T-cell (primary cell): ENCODE data around the gene LGR6. TPM values are rescaled to one million over a fixed set of nuclear protein-coding genes. Genes with fewer than 3 reads are reported as not detected.
A peak's percentile ranks its signal among the peaks of the same experiment; 100 is the strongest.

ENCODE experiments used
- ATAC-seq, 4 experiments: fragments of 200-7000 bp in 3 of 4; fragments of 150-1000 bp in 1 of 4; cut with Tn5 transposase; replicated peaks in 1 of 4; 1 replicate in 3 of 4; 2 replicates in 1 of 4; pipeline ENCODE4 v1.10.0; 2021; ENCODE audit warnings: moderate library complexity in 3 of 4, mild to moderate bottlenecking in 2 of 4, moderate number of reproducible peaks in 1 of 4
- CTCF ChIA-PET, 2 donors: fragments of 300-600 bp; sonication (Branson Sonifier 250); formaldehyde crosslinking; loops; one replicate each; lab custom pipeline; 2022; ENCODE audit warnings: antibody characterized with exemption in 2 of 2; lab: Charles Lee
- POLR2A ChIA-PET, 2 donors: fragments of 300-600 bp; sonication (Branson Sonifier 250); formaldehyde crosslinking; loops; one replicate each; lab custom pipeline; 2022; ENCODE audit warnings: antibody characterized with exemption in 2 of 2; lab: Charles Lee
- DNase-seq, 35 experiments: peaks; one replicate each; pipeline versions ENCODE4 v3.0.0 to v3.0.0-alpha.2; 2013 to 2023
- H3K27ac ChIP-seq: one replicate; pipeline ENCODE4 v1.5.1; 2013; ENCODE audit warnings: low read length
- H3K27me3 ChIP-seq, 2 experiments: replicated peaks in 1 of 2; 1 replicate in 1 of 2; 2 replicates in 1 of 2; pipeline versions ENCODE4 v1.6.1 to v1.7.0; 2013; ENCODE audit warnings: low read length in 1 of 2, mixed read lengths in 1 of 2; ENCODE audit not compliant: control insufficient read depth in 2 of 2, insufficient read depth in 2 of 2; ENCODE audit errors: extremely low read depth in 1 of 2
- H3K36me3 ChIP-seq, 2 donors: 1 replicate in 1 of 2; 2 replicates in 1 of 2; pipeline versions ENCODE4 v1.6.1 to v1.7.0; 2013; ENCODE audit warnings: low read length in 1 of 2; ENCODE audit not compliant: control insufficient read depth in 2 of 2, insufficient read depth in 1 of 2; ENCODE audit errors: extremely low read depth in 1 of 2
- H3K4me1 ChIP-seq, 2 experiments: 1 replicate in 1 of 2; 2 replicates in 1 of 2; pipeline versions ENCODE4 v1.6.1 to v1.7.0; 2013; ENCODE audit warnings: low read length in 2 of 2, mixed read lengths in 1 of 2; ENCODE audit not compliant: insufficient read depth in 2 of 2, control insufficient read depth in 1 of 2; ENCODE audit errors: extremely low read depth in 1 of 2
- H3K4me3 ChIP-seq, 2 donors: 1 replicate in 1 of 2; 2 replicates in 1 of 2; pipeline versions ENCODE4 v1.5.1 to v1.7.0; 2013; ENCODE audit warnings: mild to moderate bottlenecking in 2 of 2, low read length in 1 of 2, moderate library complexity in 1 of 2; ENCODE audit not compliant: control insufficient read depth in 1 of 2; ENCODE audit errors: extremely low read depth in 1 of 2
- H3K9me3 ChIP-seq: 2 replicates; pipeline ENCODE4 v1.7.0; 2013
- H3K27ac Mint-ChIP-seq, 2 donors: one replicate each; pipeline ENCODE4 v1.8.0; 2020 to 2021; ENCODE audit warnings: mild to moderate bottlenecking in 2 of 2, mixed read lengths in 2 of 2
- H3K27me3 Mint-ChIP-seq, 2 donors: one replicate each; pipeline ENCODE4 v1.8.0; 2021 to 2022; ENCODE audit warnings: mixed read lengths in 2 of 2
- H3K36me3 Mint-ChIP-seq: one replicate; pipeline ENCODE4 v1.8.0; 2021; ENCODE audit warnings: mixed read lengths
- H3K4me1 Mint-ChIP-seq, 3 donors: one replicate each; pipeline ENCODE4 v1.8.0; 2020 to 2022; ENCODE audit warnings: mixed read lengths in 3 of 3, mild to moderate bottlenecking in 1 of 3
- H3K4me3 Mint-ChIP-seq, 3 donors: one replicate each; pipeline ENCODE4 v1.8.0; 2020 to 2022; ENCODE audit warnings: mild to moderate bottlenecking in 3 of 3, mixed read lengths in 3 of 3, moderate library complexity in 3 of 3
- H3K9me3 Mint-ChIP-seq, 3 donors: one replicate each; pipeline ENCODE4 v1.8.0; 2020 to 2022; ENCODE audit warnings: mixed read lengths in 3 of 3
- WGBS: methylation state at CpG from one replicate; pipeline ENCODE4 v1.1.5; 2013; ENCODE audit warnings: missing lambda C conversion rate; ENCODE audit not compliant: insufficient coverage; 5-methylcytosine and 5-hydroxymethylcytosine counted together
- total RNA-seq, 35 experiments: library from RNA in 6 of 35; stranded (reverse) in 6 of 35; fragments of 120-200 nt in 1 of 35; gene quantifications; one replicate each; pipeline versions ENCODE4 v1.2.1 to v1.2.4 and lab custom pipeline; 2013 to 2026

LGR6 gene
- total RNA-seq, 5 donors from 2014 or later (not counting 1 experiment from before 2014, with no cell fraction given), result 0.58 to 13.1 (median 1.8) TPM

DNA sequence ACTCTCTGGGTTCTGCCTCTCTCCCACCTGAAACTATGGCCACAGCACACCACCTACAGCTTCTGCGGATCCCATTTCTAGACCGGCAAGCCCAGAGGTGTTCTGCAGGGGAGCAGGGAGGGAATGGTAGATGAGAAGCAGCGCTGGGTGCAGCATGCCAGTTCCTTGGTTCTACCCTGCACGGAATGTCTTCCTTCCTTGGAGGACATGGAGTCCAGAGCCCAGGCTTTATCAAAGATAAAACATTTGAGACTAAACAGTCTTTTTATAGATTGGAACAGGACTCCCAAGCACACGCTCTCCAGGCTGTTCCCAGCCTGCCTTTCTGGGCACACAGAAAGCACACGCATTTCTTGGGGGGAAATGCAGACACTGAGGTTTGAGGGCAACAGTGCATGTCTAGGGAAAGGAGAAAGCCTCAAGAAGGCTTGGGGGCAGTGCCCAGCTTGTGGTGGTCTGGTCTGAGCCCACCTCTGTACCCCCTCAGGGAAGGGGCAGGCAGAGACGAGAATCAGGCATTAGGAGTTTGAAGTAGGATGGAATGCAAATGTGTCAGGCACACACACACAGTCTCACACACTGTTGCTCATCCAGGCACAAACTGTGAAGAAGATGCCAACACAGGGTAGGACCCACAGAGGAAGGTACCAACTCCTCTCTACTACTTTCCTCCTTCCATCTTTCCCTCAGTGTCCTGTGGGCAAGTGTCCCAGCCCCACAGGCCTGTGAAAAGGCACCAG lies 29.7 kb downstream of the LGR6 start:
- DNase-seq (no peak), ATAC-seq (no peak)
- peaks cover 4 to 13% of the 10 kb centered on the region in 2 experiments for H3K4me1 ChIP-seq
- POLR2A ChIA-PET, result no interaction called here
- WGBS, result 79% methylated on average over 5 of the region's 7 CpGs
- H3K36me3 ChIP-seq, result no peaks in the 10 kb centered on the region
- H3K36me3 Mint-ChIP-seq, result no peaks in the 10 kb centered on the region
- no peak overlapping the region for H3K27ac ChIP-seq
- no peak overlapping the region for H3K4me3 ChIP-seq
- peaks cover 10 to 13% (median 12%) of the 10 kb centered on the region in 3 donors for H3K4me1 Mint-ChIP-seq
- no peak overlapping the region for H3K4me3 Mint-ChIP-seq
- no peak overlapping the region for H3K27ac Mint-ChIP-seq
- peaks cover 0 to 23% of the 10 kb centered on the region in 2 experiments for H3K27me3 ChIP-seq
- CTCF ChIA-PET, result no interaction called here
- H3K9me3 Mint-ChIP-seq, result no peaks in the 10 kb centered on the region
- no peaks in the 10 kb centered on the region for H3K9me3 ChIP-seq
- peaks cover 7 to 10% of the 10 kb centered on the region in 2 donors for H3K27me3 Mint-ChIP-seq

DNA sequence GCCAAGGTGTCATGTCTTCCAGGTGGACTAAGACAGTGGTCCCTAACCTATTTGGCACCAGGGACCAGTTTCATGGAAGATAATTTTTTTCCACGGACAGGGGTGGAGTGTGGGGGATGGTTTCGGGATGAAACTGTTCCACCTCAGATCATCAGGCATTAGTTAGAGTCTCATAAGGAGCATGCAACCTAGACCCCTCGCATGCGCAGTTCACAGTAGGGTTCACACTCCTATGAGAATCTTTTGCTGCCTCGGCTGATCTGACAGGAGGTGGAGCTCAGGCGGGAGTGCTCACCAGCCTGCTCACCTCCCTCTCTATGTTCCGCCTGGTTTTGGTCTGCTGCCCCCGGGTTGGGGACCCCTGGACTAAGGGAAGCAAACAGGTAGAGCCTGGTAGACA lies 30.9 kb downstream of the LGR6 start:
- peaks cover 4 to 16% of the 10 kb centered on the region in 2 experiments for H3K4me1 ChIP-seq
- H3K36me3 ChIP-seq, result no peaks in the 10 kb centered on the region
- H3K36me3 Mint-ChIP-seq, result no peaks in the 10 kb centered on the region
- H3K4me3 Mint-ChIP-seq, result no peak overlapping the region
- CTCF ChIA-PET, result no interaction called here
- no peak overlapping the region for H3K4me3 ChIP-seq
- POLR2A ChIA-PET, result no interaction called here
- 80% methylated on average over 6 of the region's 8 CpGs for WGBS
- H3K9me3 ChIP-seq, result no peaks in the 10 kb centered on the region
- peaks cover 13 to 19% (median 15%) of the 10 kb centered on the region in 3 donors for H3K4me1 Mint-ChIP-seq
- DNase-seq (no peak), ATAC-seq (no peak)
- peaks cover 0 to 14% of the 10 kb centered on the region in 2 experiments for H3K27me3 ChIP-seq
- H3K27ac Mint-ChIP-seq, result no peak overlapping the region
- peaks cover 0 to 4% of the 10 kb centered on the region in 2 donors for H3K27me3 Mint-ChIP-seq
- H3K27ac ChIP-seq, result no peak overlapping the region
- H3K9me3 Mint-ChIP-seq, result no peaks in the 10 kb centered on the region

DNA sequence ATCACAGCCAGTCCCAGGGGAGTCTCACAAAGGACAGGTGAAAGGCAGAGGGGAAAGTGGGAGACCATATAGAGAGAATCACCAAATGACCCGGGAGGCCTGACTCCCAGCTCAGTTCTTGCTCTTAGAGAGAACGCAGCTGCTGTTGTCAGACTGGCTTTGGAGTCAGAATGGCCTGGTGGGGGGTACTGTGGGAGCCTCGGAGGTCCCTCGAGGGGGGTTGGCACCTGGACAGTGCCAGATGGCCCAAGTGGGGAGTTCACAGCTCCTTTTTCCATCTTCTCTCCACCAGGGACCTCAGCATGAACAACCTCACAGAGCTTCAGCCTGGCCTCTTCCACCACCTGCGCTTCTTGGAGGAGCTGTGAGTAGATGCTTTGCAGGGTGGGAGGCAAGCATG lies 31.5 kb downstream of the LGR6 start:
- H3K27ac Mint-ChIP-seq, result no peak overlapping the region
- no peak overlapping the region for H3K4me3 Mint-ChIP-seq
- DNase-seq, result no peak
- H3K27me3 Mint-ChIP-seq, result peaks cover 0 to 4% of the 10 kb centered on the region in 2 donors
- peaks cover 13 to 19% (median 15%) of the 10 kb centered on the region in 3 donors for H3K4me1 Mint-ChIP-seq
- no peaks in the 10 kb centered on the region for H3K36me3 Mint-ChIP-seq
- POLR2A ChIA-PET, result no interaction called here
- Histone ChIP-seq H3K9me3 (no peaks in the 10 kb centered on the region), H3K27ac (no peak overlapping the region), H3K4me1 (peaks cover 4 to 16% of the 10 kb centered on the region in 2 experiments), H3K27me3 (peaks cover 0 to 14% of the 10 kb centered on the region in 2 experiments), H3K4me3 (no peak overlapping the region), H3K36me3 (no peaks in the 10 kb centered on the region)
- CTCF ChIA-PET, result no interaction called here
- H3K9me3 Mint-ChIP-seq, result no peaks in the 10 kb centered on the region
- no peak for ATAC-seq
- no CpG with 5 or more reads among the region's 5 CpGs for WGBS

DNA sequence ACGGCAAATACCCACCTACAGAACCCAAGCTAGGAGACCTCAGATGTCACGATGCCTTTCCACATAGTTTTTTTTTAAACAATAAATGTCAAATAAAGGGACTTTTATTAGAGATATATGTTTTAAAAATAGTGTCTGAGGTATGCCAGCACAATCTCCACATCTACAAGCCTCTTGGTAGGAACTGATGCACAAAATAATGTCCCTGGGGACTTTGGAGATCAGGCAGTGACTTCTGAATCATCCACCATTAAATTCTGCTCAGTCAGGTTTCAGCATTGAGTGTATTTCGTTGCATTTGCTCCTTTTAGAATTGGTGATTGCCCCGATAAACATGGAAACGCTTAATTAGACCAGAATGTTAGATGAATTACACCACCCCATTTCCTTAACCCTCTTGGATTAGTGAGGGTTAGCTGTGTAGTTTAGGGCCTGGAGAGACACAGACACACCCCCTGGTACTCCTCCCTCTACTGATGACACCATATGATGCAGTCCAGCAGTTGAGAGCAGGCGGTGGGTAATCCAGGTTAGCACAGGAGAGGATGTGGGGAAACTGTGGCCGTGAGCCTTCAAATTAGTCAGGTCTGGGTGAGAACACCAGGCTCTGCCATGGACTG lies 33.6 kb downstream of the LGR6 start:
- Mint-ChIP-seq H3K36me3 (no peaks in the 10 kb centered on the region), H3K27ac (peak overlapping the region in 1 of 2 donors; percentile 61), H3K9me3 (no peaks in the 10 kb centered on the region), H3K4me3 (no peak overlapping the region), H3K27me3 (no peaks in the 10 kb centered on the region), H3K4me1 (peaks cover 7 to 16% (median 9%) of the 10 kb centered on the region in 3 donors)
- no peak for DNase-seq
- CTCF ChIA-PET, result no interaction called here
- Histone ChIP-seq H3K4me3 (no peak overlapping the region), H3K27ac (no peak overlapping the region), H3K27me3 (peaks cover 0 to 7% of the 10 kb centered on the region in 2 experiments), H3K4me1 (peaks cover 2 to 10% of the 10 kb centered on the region in 2 experiments), H3K9me3 (no peaks in the 10 kb centered on the region), H3K36me3 (no peaks in the 10 kb centered on the region)
- WGBS, result 37% methylated on average over 2 of the region's 7 CpGs
- ATAC-seq, result no peak
- POLR2A ChIA-PET, result no interaction called here

DNA sequence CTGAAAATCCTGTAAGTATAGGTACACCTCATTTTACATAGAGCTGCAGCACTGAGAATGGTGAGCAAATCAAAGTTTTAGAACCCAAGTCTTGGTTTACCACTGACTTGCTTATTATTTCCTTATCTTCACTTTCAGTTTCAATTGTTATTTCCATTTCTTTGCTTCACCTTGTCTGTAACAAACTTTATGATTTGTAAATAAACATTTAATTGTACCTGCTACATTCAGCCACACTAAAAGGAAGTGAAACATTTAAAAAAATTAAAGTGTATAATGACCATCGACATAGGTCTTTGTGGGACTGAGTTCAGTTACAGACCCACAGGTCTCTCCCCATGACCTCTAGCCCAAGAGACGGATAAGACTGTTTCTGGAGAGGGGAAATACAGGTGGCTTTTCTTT lies 34.4 kb downstream of the LGR6 start:
- no CpG with 5 or more reads among the region's 2 CpGs for WGBS
- Histone ChIP-seq H3K4me3 (no peak overlapping the region), H3K27me3 (no peaks in the 10 kb centered on the region), H3K36me3 (no peaks in the 10 kb centered on the region), H3K27ac (no peak overlapping the region), H3K4me1 (peaks cover 2 to 9% of the 10 kb centered on the region in 2 experiments), H3K9me3 (no peaks in the 10 kb centered on the region)
- POLR2A ChIA-PET, result no interaction called here
- Mint-ChIP-seq H3K27me3 (no peaks in the 10 kb centered on the region), H3K9me3 (no peaks in the 10 kb centered on the region), H3K27ac (peak overlapping the region in 1 of 2 donors; percentile 61), H3K4me3 (peak overlapping the region in 1 of 3 donors; percentile 4), H3K36me3 (no peaks in the 10 kb centered on the region), H3K4me1 (peaks cover 7 to 16% (median 9%) of the 10 kb centered on the region in 3 donors)
- CTCF ChIA-PET, result no interaction called here
- ATAC-seq (no peak), DNase-seq (no peak)

DNA sequence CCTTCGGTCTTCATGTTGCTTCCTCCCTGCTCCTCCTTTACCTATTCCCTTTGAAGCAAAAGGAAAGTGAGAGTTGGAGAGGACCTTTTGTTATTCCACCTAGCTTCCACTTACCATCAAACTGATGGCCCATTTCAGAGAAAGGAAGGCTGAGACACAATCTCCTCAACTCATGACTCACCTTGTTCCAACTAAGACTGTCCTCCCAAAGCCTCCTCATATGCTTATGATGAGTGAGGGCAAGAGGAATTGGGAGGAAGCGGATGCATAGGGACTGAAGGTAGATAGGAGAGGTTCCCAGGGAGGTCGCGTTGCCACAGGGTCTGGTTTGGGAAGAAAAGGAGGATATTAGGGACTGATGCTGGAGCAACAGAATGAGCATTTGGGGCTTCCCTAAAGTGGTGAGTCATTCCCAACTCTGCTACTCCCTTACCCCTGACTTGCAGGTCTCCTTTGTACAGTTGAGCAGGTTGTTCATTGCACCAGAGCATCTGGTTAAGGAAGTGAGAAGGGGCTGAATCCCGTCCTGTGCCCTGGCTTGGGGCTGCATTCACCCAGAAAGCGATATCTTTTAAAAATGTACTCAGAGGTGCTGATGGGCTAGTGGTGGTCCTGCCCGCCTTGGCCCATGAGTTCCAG lies 35.0 kb downstream of the LGR6 start:
- no peaks in the 10 kb centered on the region for H3K36me3 ChIP-seq
- ChIA-PET CTCF (interaction anchor here in 1 of 2 donors (0.6 kb wide), 1 partner anchor 11 kb away, joined by 3 read pairs; no protein-coding TSS in a partner anchor), POLR2A (no interaction called here)
- H3K9me3 Mint-ChIP-seq, result no peaks in the 10 kb centered on the region
- ATAC-seq (no peak), DNase-seq (no peak)
- no peaks in the 10 kb centered on the region for H3K36me3 Mint-ChIP-seq
- peaks cover 7 to 16% (median 9%) of the 10 kb centered on the region in 3 donors for H3K4me1 Mint-ChIP-seq
- H3K27ac Mint-ChIP-seq, result no peak overlapping the region
- no peak overlapping the region for H3K4me3 Mint-ChIP-seq
- H3K9me3 ChIP-seq, result no peaks in the 10 kb centered on the region
- WGBS, result 100% methylated on average over 2 of the region's 7 CpGs
- no peaks in the 10 kb centered on the region for H3K27me3 Mint-ChIP-seq
- no peak overlapping the region for H3K4me3 ChIP-seq
- H3K4me1 ChIP-seq, result peaks cover 2 to 9% of the 10 kb centered on the region in 2 experiments
- no peaks in the 10 kb centered on the region for H3K27me3 ChIP-seq
- no peak overlapping the region for H3K27ac ChIP-seq
